SU-DHL-6 (cell line): Measurements from ENCODE around the gene GSTCD.
"Not testable (repeated sequence)": the region's sequence is repeated elsewhere in the genome, so short reads cannot be mapped to it uniquely, and the experiment has no call there.

ENCODE experiments used
- CTCF ChIP-seq: fragments of 200-600 bp; sonication (generic); IDR thresholded peaks from one replicate; pipeline ENCODE4 v1.5.1; 2017; ENCODE audit warnings: antibody characterized with exemption, mild to moderate bottlenecking, low read length, moderate library complexity; ENCODE audit not compliant: insufficient read depth, poor library complexity, severe bottlenecking
- EZH2phosphoT487 ChIP-seq: fragments of 200-600 bp; sonication (generic), shearing (Covaris generic); conservative IDR thresholded peaks from 2 replicates; pipeline ENCODE4 v1.6.1; 2018; ENCODE audit warnings: mild to moderate bottlenecking, antibody characterized with exemption, low read length, moderate library complexity, mixed read lengths

GRCh38 chr4:105694812-105695211 is 13.8 kb upstream of the GSTCD start:
- not testable (repeated sequence) for TF ChIP-seq CTCF, EZH2phosphoT487
